KMS-11 (cell line): ENCODE measurements around the gene NDUFB2.

Experiments
- H2AFZ ChIP-seq: fragments of 200-600 bp; sonication (generic); 2 replicates; pipeline ENCODE4 v1.6.1; 2016; ENCODE audit warnings: antibody characterized with exemption, mixed run types, low read depth
- H3K27ac ChIP-seq: fragments of 200-600 bp; sonication (generic); 2 replicates; pipeline ENCODE4 v1.6.1; 2016; ENCODE audit warnings: mild to moderate bottlenecking, mixed run types
- H3K27me3 ChIP-seq: fragments of 200-600 bp; sonication (generic); 2 replicates; pipeline ENCODE4 v1.6.1; 2017; ENCODE audit warnings: mild to moderate bottlenecking, low read depth, mixed run types, moderate library complexity; ENCODE audit not compliant: insufficient read depth
- H3K36me3 ChIP-seq: fragments of 200-600 bp; sonication (generic); 2 replicates; pipeline ENCODE4 v1.6.1; 2017; ENCODE audit warnings: mild to moderate bottlenecking, mixed run types; ENCODE audit not compliant: insufficient read depth
- H3K4me1 ChIP-seq: fragments of 200-600 bp; sonication (generic); 2 replicates; pipeline ENCODE4 v1.6.1; 2016; ENCODE audit warnings: mild to moderate bottlenecking, low read depth, mixed run types; ENCODE audit not compliant: poor library complexity, severe bottlenecking
- H3K4me2 ChIP-seq: fragments of 200-600 bp; sonication (generic); 2 replicates; pipeline ENCODE4 v1.7.0; 2016; ENCODE audit warnings: mild to moderate bottlenecking, mixed run types
- H3K4me3 ChIP-seq: fragments of 200-600 bp; sonication (generic); IDR thresholded peaks from 2 replicates; pipeline ENCODE4 v1.6.1; 2017; ENCODE audit warnings: low read depth, low read length, mixed read lengths; ENCODE audit not compliant: insufficient read depth
- H3K79me2 ChIP-seq: fragments of 200-600 bp; sonication (generic); 2 replicates; pipeline ENCODE4 v1.6.1; 2016; ENCODE audit warnings: low read depth, mixed run types; ENCODE audit not compliant: insufficient read depth
- H3K9ac ChIP-seq: fragments of 200-600 bp; sonication (generic); 2 replicates; pipeline ENCODE4 v1.6.1; 2016; ENCODE audit warnings: mild to moderate bottlenecking, mixed run types
- H4K20me1 ChIP-seq: fragments of 200-600 bp; sonication (generic); 2 replicates; pipeline ENCODE4 v1.6.1; 2016; ENCODE audit warnings: mild to moderate bottlenecking, mixed run types; ENCODE audit not compliant: insufficient read depth
- TF ChIP-seq, protein P1 (sequence below): fragments of 200-600 bp; sonication (generic); conservative IDR thresholded peaks from 2 replicates; pipeline ENCODE4 v1.6.1; 2017; ENCODE audit warnings: low read depth, mild to moderate bottlenecking, antibody characterized with exemption, low read length, moderate library complexity, mixed read lengths

NDUFB2 gene

DNA sequence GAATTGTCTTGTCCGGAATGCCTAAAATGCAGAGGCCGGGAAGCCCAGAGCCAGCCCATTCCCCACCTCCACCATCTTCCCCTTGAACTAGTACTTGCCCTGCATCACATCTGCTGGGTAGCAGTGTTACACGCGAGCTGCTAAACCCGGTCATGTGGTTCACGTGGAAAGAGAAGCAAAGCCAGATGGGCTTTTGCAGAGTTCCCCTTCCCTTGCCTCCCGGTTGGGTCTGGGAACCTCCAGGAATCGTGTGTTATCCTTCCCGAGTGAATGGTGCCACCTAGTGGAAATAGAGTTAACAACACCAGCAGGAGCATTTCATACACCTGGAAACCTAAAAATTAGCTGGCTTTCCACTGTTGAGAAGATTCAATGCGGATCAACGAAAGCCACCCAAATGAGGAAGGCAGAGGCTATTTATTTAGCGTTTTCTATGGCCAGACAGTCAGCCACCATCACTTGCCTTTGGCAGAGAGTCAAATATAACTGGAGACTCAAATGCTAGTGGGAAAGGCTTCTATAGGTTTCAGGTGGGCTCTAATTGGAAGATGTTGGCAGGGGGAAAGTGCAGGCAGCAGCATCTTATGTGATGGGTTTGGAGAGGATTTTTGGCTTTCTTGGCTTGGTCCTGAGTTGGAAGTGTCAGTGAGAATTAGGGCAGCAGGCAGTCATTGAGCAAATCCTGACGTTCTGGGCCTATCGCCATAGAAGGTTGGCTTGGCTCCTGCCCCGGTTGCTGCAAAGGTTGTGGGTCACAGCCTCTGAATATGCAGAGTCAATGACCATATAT is 43.0 kb upstream of the NDUFB2 start:
- Histone ChIP-seq H3K27me3 (no peaks in the 10 kb centered on the region; the same call in 1 of the 2 replicates), H4K20me1 (no peaks in the 10 kb centered on the region), H3K36me3 (no peaks in the 10 kb centered on the region), H3K9ac (no peak overlapping the region), H3K4me2 (peak overlapping the region; percentile 41; the same call in 1 of the 2 replicates), H3K4me3 (no peak overlapping the region), H3K4me1 (peaks cover 17% of the 10 kb centered on the region), H3K79me2 (no peaks in the 10 kb centered on the region), H3K27ac (no peak overlapping the region), H2AFZ (peak overlapping the region; percentile 63)
- TF ChIP-seq, protein P1, sequence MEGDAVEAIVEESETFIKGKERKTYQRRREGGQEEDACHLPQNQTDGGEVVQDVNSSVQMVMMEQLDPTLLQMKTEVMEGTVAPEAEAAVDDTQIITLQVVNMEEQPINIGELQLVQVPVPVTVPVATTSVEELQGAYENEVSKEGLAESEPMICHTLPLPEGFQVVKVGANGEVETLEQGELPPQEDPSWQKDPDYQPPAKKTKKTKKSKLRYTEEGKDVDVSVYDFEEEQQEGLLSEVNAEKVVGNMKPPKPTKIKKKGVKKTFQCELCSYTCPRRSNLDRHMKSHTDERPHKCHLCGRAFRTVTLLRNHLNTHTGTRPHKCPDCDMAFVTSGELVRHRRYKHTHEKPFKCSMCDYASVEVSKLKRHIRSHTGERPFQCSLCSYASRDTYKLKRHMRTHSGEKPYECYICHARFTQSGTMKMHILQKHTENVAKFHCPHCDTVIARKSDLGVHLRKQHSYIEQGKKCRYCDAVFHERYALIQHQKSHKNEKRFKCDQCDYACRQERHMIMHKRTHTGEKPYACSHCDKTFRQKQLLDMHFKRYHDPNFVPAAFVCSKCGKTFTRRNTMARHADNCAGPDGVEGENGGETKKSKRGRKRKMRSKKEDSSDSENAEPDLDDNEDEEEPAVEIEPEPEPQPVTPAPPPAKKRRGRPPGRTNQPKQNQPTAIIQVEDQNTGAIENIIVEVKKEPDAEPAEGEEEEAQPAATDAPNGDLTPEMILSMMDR = peak; percentile 100

DNA sequence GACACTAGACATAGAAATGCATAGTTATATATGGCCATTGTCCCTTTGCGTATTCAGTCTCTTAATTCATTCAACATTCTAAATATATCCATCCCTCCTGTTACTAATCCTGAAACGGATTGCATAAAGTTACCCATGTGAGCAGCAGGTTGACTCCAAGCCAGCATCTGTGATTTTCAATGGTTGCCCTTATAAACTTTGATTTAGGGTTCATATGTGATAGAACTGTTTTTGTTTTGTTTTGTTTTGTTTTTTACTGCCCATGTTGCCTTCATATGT is 42.5 kb upstream of the NDUFB2 start:
- no peak overlapping the region for H2AFZ ChIP-seq
- H3K9ac ChIP-seq = no peak overlapping the region
- TF ChIP-seq, protein P1 = no peak
- no peaks in the 10 kb centered on the region for H4K20me1 ChIP-seq
- H3K4me2 ChIP-seq = no peak overlapping the region
- no peaks in the 10 kb centered on the region for H3K79me2 ChIP-seq
- H3K36me3 ChIP-seq = no peaks in the 10 kb centered on the region
- H3K27ac ChIP-seq = no peak overlapping the region
- H3K4me1 ChIP-seq = peaks cover 17% of the 10 kb centered on the region
- no peaks in the 10 kb centered on the region; the same call in 1 of the 2 replicates for H3K27me3 ChIP-seq
- no peak overlapping the region for H3K4me3 ChIP-seq

DNA sequence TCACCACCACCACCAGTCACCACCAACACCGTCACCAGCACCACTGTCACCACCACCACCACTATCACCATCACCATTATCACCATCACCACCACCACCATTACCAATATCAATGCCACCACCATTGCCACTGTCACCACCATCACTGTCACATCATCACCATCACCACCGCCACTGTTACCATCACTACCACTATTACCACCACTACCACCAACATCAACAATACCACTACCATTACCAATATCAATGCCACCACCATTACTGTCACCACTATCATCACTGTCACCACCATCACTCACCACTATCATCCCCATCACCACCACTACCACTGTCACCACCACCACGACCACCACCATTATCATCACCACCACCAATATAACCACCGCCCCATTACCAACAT is 41.8 kb upstream of the NDUFB2 start:
- Histone ChIP-seq H3K4me3 (no peak overlapping the region), H2AFZ (no peak overlapping the region), H3K27me3 (no peaks in the 10 kb centered on the region; the same call in 1 of the 2 replicates), H4K20me1 (no peaks in the 10 kb centered on the region), H3K27ac (no peak overlapping the region), H3K36me3 (no peaks in the 10 kb centered on the region), H3K4me1 (peaks cover 17% of the 10 kb centered on the region), H3K4me2 (no peak overlapping the region), H3K79me2 (no peaks in the 10 kb centered on the region), H3K9ac (no peak overlapping the region)
- TF ChIP-seq, protein P1 = no peak

DNA sequence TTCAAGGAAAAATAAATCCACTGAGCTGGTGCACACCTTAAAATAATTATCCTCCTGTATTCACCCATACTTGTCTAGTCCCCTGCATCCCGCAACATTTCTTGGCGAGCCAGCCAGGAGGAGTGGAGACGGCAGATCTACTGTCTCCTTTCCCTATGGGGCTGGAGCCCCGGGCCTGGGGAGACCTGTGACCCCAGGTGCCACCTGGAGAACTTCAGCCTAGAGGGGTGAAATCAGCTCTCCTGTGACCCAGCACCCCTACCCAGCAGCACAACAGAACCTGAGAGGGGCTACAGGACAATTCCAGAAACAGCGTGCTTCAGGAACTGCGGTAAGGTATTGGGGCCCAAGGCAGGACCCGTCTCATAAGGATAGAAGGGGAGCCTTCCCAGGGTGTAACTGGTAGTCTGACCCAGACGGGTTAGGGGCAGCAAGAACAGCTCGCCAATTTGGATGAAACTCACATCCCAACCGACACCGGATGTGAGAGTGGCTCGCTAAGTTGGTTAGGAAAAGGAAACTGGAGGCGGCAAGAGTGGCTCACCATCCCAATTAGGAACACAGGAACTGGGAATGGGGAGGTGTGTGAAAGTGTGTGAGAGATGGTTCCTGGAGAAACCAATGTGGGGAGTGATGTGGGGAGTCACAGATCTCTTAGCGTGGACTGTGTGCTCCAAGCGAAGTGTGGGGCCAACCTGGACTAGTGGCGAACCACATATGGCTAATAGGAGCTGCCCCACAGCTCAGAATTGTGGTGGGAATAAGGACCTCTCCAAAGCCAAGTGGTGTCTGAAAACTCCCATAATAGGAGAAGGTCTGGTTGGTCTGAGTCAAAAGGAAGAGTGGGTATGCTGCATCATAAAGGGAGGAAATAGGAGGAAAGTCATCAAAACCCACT is 40.7 kb upstream of the NDUFB2 start:
- Histone ChIP-seq H3K4me2 (peak overlapping the region; percentile 49), H2AFZ (no peak overlapping the region), H3K4me3 (no peak overlapping the region), H3K27me3 (no peaks in the 10 kb centered on the region; the same call in 1 of the 2 replicates), H3K9ac (no peak overlapping the region), H4K20me1 (no peaks in the 10 kb centered on the region), H3K36me3 (no peaks in the 10 kb centered on the region), H3K27ac (no peak overlapping the region), H3K79me2 (no peaks in the 10 kb centered on the region), H3K4me1 (peaks cover 17% of the 10 kb centered on the region)
- TF ChIP-seq, protein P1 = no peak
